Measurements from ENCODE around the gene CUTA. TPM values are rescaled to one million over a fixed set of nuclear protein-coding genes. Genes with fewer than 3 reads are reported as not detected.

CUTA gene
- total RNA-seq, 1 experiment from 2014 or later: 257 TPM

GRCh38 chr6:33410050-33410710, 7.7 kb downstream of the CUTA start:
- H2BK20ac ChIP-seq (ENCODE audit: low read depth, low read length, poor library complexity, severe bottlenecking): no peak overlapping the region
- H2BK120ac ChIP-seq (ENCODE audit: low read depth, low read length, poor library complexity, severe bottlenecking): no peak overlapping the region
- peak overlapping the region; percentile 43 for H3K27ac ChIP-seq (ENCODE audit: insufficient read length, low read depth, low read length)
- H3K23ac ChIP-seq (ENCODE audit: insufficient read length, low read depth, low read length): no peak overlapping the region
- H3K18ac ChIP-seq (ENCODE audit: insufficient read length, low read depth, low read length): peak overlapping the region; percentile 66
- Mint-ChIP-seq H3K27me3 (ENCODE audit: low read depth) (no peaks in the 10 kb centered on the region; the same call in none of the 2 replicates), H3K36me3 (ENCODE audit: insufficient read depth in 1 of 3, low read depth in 3 of 3) (peaks cover 34 to 67% (median 64%) of the 10 kb centered on the region in 3 experiments), H3K4me3 (peak overlapping the region; percentile 76 to 83), H3K9me3 (no peaks in the 10 kb centered on the region), H3K27ac (peak overlapping the region; percentile 95 to 99 (median 96)), H3K4me1 (peaks cover 19 to 30% of the 10 kb centered on the region in 2 experiments)
- WGBS (ENCODE audit: extremely low coverage, insufficient read length, low lambda C conversion rate): no CpG with 5 or more reads among the region's 65 CpGs
- H3K23me2 ChIP-seq (ENCODE audit: insufficient read length, low read depth, low read length, poor library complexity, severe bottlenecking): peaks cover 10% of the 10 kb centered on the region
- H3K9me3 ChIP-seq (ENCODE audit: control insufficient read depth, low read depth, low read length): no peaks in the 10 kb centered on the region
- no peaks in the 10 kb centered on the region for H3K79me1 ChIP-seq (ENCODE audit: insufficient read depth, low read depth, low read length, poor library complexity, severe bottlenecking)
- H3K4me2 ChIP-seq (ENCODE audit: insufficient read depth, insufficient read length, low read length): peak overlapping the region; percentile 63
- H2AFZ ChIP-seq (ENCODE audit: low read length): no peak overlapping the region
- H3K4me1 ChIP-seq (ENCODE audit: insufficient read depth, low read length): no peaks in the 10 kb centered on the region
- TF ChIP-seq CTCF (conservative IDR thresholded peaks at IDR 0.05): no peak
- H3K79me2 ChIP-seq (ENCODE audit: insufficient read depth, low read length): no peaks in the 10 kb centered on the region
- no peak overlapping the region for H2BK5ac ChIP-seq (ENCODE audit: insufficient read length, low read length)
- H2BK15ac ChIP-seq (ENCODE audit: low read depth, low read length): no peak overlapping the region
- H3K4ac ChIP-seq (ENCODE audit: low read depth, low read length): no peak overlapping the region
- 0 out of 2 replicates have a peak overlapping the region, but pooled peaks have one; percentile 45 for H3K14ac ChIP-seq (ENCODE audit: insufficient read depth, low read length)
- H4K91ac ChIP-seq (ENCODE audit: insufficient read length, low read depth, low read length): no peak overlapping the region
- no peak overlapping the region for H3K56ac ChIP-seq (ENCODE audit: insufficient read length, low read depth, low read length)
- H3T11ph ChIP-seq (ENCODE audit: low read length): no peak overlapping the region
- no peak overlapping the region for H3K9ac ChIP-seq (ENCODE audit: extremely low read depth, insufficient read length, low read length)
- no peaks in the 10 kb centered on the region for H3K27me3 ChIP-seq (ENCODE audit: insufficient read depth, low read length)
- no peak overlapping the region for H2AK5ac ChIP-seq (ENCODE audit: insufficient read length, low read length)
- H4K5ac ChIP-seq (ENCODE audit: insufficient read length, low read depth, low read length): no peak overlapping the region
- no peak overlapping the region for H2BK12ac ChIP-seq (ENCODE audit: insufficient read length, low read depth, low read length)
- DNase-seq: peak; percentile 99
- H4K8ac ChIP-seq (replicated peaks; ENCODE audit: insufficient read length, low read depth, low read length): no peak overlapping the region
- H4K20me1 ChIP-seq (ENCODE audit: control insufficient read depth, insufficient read depth, insufficient read length): no peaks in the 10 kb centered on the region

All from H9 (cell line).